OCI-LY3 (cell line): Measurements from ENCODE around the gene SLC1A1.
"Not testable (repeated sequence)": the region's sequence is repeated elsewhere in the genome, so short reads cannot be mapped to it uniquely, and the experiment has no call there.

Source experiments
- H2AFZ ChIP-seq: fragments of 200-600, 300-600 bp; shearing (Covaris generic); 2 replicates; pipeline ENCODE4 v1.6.0; 2014; ENCODE audit warnings: antibody characterized with exemption, low read depth, low read length
- H3K27ac ChIP-seq: fragments of 200-600, 300-600 bp; sonication (generic); 2 replicates; pipeline ENCODE4 v1.5.1; 2014; ENCODE audit warnings: mild to moderate bottlenecking, low read length, moderate library complexity, mixed read lengths
- H3K27me3 ChIP-seq: fragments of 200-600, 300-600 bp; sonication (generic); 2 replicates; pipeline ENCODE4 v1.6.1; 2014; ENCODE audit warnings: low read depth, low read length, mixed read lengths
- H3K36me3 ChIP-seq: fragments of 200-600, 300-600 bp; sonication (generic); replicated peaks from 2 replicates; pipeline ENCODE3; 2014; ENCODE audit warnings: low read depth, low read length, mixed read lengths
- H3K4me1 ChIP-seq: fragments of 300-600, 200-600 bp; sonication (generic); 2 replicates; pipeline ENCODE4 v1.6.1; 2014; ENCODE audit warnings: low read length, mixed read lengths
- H3K4me2 ChIP-seq: fragments of 200-600, 300-600 bp; sonication (generic); 2 replicates; pipeline ENCODE4 v1.6.1; 2014; ENCODE audit warnings: low read length, mixed read lengths
- H3K4me3 ChIP-seq: fragments of 300-600, 200-600 bp; sonication (generic); 2 replicates; pipeline ENCODE4 v1.5.1; 2014; ENCODE audit warnings: antibody characterized with exemption, mild to moderate bottlenecking, low read length, moderate library complexity
- H3K79me2 ChIP-seq: fragments of 300-600, 200-600 bp; shearing (Covaris generic); 2 replicates; pipeline ENCODE4 v1.6.1; 2014; ENCODE audit warnings: mild to moderate bottlenecking, low read length, mixed read lengths
- H3K9ac ChIP-seq: fragments of 300-600, 200-600 bp; shearing (Covaris generic); 2 replicates; pipeline ENCODE4 v1.6.0; 2014; ENCODE audit warnings: mild to moderate bottlenecking, low read length, moderate library complexity
- H3K9me3 ChIP-seq: fragments of 200-600, 300-600 bp; shearing (Covaris generic); 2 replicates; pipeline ENCODE4 v1.6.1; 2014; ENCODE audit warnings: low read length, mixed read lengths; ENCODE audit not compliant: insufficient read depth
- H4K20me1 ChIP-seq: fragments of 200-600, 300-600 bp; sonication (generic); 2 replicates; pipeline ENCODE4 v1.6.1; 2016; ENCODE audit warnings: low read length, mixed read lengths; ENCODE audit not compliant: insufficient read depth
- EZH2phosphoT487 ChIP-seq: fragments of 200-600 bp; shearing (Covaris generic); IDR thresholded peaks from 2 replicates; pipeline ENCODE4 v1.6.1; 2018; ENCODE audit warnings: antibody characterized with exemption, mixed run types, low read depth
- TF ChIP-seq, protein P1 (sequence below): fragments of 200-600, 300-600 bp; sonication (generic); IDR thresholded peaks from 2 replicates; pipeline ENCODE4 v1.5.1; 2014; ENCODE audit warnings: antibody characterized with exemption, low read length, low read depth

Gene SLC1A1

GRCh38 chr9:4541281-4541680 lies 51.0 kb downstream of the SLC1A1 start:
- H3K36me3 ChIP-seq: no peaks in the 10 kb centered on the region
- H3K27me3 ChIP-seq: peaks cover 7% of the 10 kb centered on the region; the same call in 1 of the 2 replicates
- no peaks in the 10 kb centered on the region for H3K79me2 ChIP-seq
- no peak overlapping the region for H3K9ac ChIP-seq
- TF ChIP-seq, protein P1, sequence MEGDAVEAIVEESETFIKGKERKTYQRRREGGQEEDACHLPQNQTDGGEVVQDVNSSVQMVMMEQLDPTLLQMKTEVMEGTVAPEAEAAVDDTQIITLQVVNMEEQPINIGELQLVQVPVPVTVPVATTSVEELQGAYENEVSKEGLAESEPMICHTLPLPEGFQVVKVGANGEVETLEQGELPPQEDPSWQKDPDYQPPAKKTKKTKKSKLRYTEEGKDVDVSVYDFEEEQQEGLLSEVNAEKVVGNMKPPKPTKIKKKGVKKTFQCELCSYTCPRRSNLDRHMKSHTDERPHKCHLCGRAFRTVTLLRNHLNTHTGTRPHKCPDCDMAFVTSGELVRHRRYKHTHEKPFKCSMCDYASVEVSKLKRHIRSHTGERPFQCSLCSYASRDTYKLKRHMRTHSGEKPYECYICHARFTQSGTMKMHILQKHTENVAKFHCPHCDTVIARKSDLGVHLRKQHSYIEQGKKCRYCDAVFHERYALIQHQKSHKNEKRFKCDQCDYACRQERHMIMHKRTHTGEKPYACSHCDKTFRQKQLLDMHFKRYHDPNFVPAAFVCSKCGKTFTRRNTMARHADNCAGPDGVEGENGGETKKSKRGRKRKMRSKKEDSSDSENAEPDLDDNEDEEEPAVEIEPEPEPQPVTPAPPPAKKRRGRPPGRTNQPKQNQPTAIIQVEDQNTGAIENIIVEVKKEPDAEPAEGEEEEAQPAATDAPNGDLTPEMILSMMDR: no peak
- TF ChIP-seq EZH2phosphoT487: no peak
- H3K4me1 ChIP-seq: no peaks in the 10 kb centered on the region
- no peak overlapping the region for H3K27ac ChIP-seq
- H4K20me1 ChIP-seq: no peaks in the 10 kb centered on the region
- no peak overlapping the region for H3K4me2 ChIP-seq
- H3K4me3 ChIP-seq: no peak overlapping the region
- H2AFZ ChIP-seq: no peak overlapping the region
- H3K9me3 ChIP-seq: no peaks in the 10 kb centered on the region

GRCh38 chr9:4541856-4542255 lies 51.6 kb downstream of the SLC1A1 start:
- Histone ChIP-seq H2AFZ (no peak overlapping the region), H3K4me1 (no peaks in the 10 kb centered on the region), H4K20me1 (no peaks in the 10 kb centered on the region), H3K4me3 (no peak overlapping the region), H3K36me3 (no peaks in the 10 kb centered on the region), H3K79me2 (no peaks in the 10 kb centered on the region), H3K9ac (no peak overlapping the region), H3K27me3 (peaks cover 7% of the 10 kb centered on the region; the same call in 1 of the 2 replicates), H3K4me2 (no peak overlapping the region), H3K27ac (no peak overlapping the region), H3K9me3 (no peaks in the 10 kb centered on the region)
- TF ChIP-seq, protein P1: no peak
- TF ChIP-seq EZH2phosphoT487: no peak

DNA sequence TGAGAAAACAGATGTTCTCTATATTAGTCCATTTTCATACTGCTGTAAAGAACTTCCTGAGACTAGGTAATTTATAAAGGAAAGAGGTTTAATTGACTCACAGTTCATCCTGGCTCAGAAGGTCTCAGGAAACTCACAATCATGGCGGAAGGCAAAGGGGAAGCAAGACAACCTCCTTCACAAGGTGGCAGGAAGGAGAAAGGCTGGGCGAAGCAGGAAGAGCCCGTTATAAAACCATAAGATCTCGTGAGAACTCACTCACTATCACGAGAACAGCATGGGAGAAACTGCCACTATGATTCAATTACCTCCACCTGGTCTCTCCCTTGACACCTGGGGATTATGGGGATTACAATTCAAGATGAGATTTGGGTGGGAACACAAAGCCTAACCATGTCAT lies 54.4 kb downstream of the SLC1A1 start:
- not testable (repeated sequence) for H3K4me1 ChIP-seq, H2AFZ ChIP-seq, H3K27ac ChIP-seq, H3K36me3 ChIP-seq, H3K79me2 ChIP-seq, H3K9ac ChIP-seq, H3K4me3 ChIP-seq, H3K27me3 ChIP-seq, H4K20me1 ChIP-seq, H3K4me2 ChIP-seq, H3K9me3 ChIP-seq

- H3K79me2 ChIP-seq: no peaks in the 10 kb centered on the region
- TF ChIP-seq EZH2phosphoT487: no peak
- TF ChIP-seq, protein P1: no peak
- no peak overlapping the region for H3K4me3 ChIP-seq
- no peak overlapping the region for H2AFZ ChIP-seq
- no peak overlapping the region for H3K9ac ChIP-seq
- H3K27me3 ChIP-seq: peaks cover 4% of the 10 kb centered on the region; the same call in 1 of the 2 replicates
- H3K36me3 ChIP-seq: no peaks in the 10 kb centered on the region
- H3K27ac ChIP-seq: no peak overlapping the region
- no peaks in the 10 kb centered on the region for H4K20me1 ChIP-seq
- no peaks in the 10 kb centered on the region for H3K9me3 ChIP-seq
- no peak overlapping the region for H3K4me2 ChIP-seq
- H3K4me1 ChIP-seq: peaks cover 30% of the 10 kb centered on the region
These were observed 56.7 kb downstream of the SLC1A1 start for GRCh38 chr9:4547016-4547415.
